GM12878 (cell line): Measurements from ENCODE around the gene ASCC2. TPM values are rescaled to one million over a fixed set of nuclear protein-coding genes. Genes with fewer than 3 reads are reported as not detected.

Experiments used
- ATAC-seq: fragments of 200-7000 bp; cut with Tn5 transposase; 3 replicates; pipeline ENCODE4 v1.9.1; 2020; ENCODE audit warnings: mild to moderate bottlenecking, moderate library complexity
- BruUV-seq: library from RNA; stranded (reverse); fragments of 400-500 nt; replicated peaks from 2 replicates; lab custom pipeline; 2021; lab: Mats Ljungman, UMichigan
- CTCF ChIA-PET: fragments of 300-600 bp; sonication (Branson Sonifier 250); formaldehyde crosslinking; extraction: SDS; loops from one replicate; lab custom pipeline; 2021; ENCODE audit warnings: inconsistent platforms; lab: Yijun Ruan, JAX
- POLR2A ChIA-PET: fragments of 350-600 bp; formaldehyde crosslinking; extraction: SDS; loops from one replicate; lab custom pipeline; 2021; ENCODE audit warnings: inconsistent platforms; lab: Charles Lee
- RAD21 ChIA-PET: fragments of 300-600 bp; sonication (Branson Sonifier 250); formaldehyde crosslinking; loops from one replicate; lab custom pipeline; 2023; ENCODE audit warnings: antibody characterized with exemption; ENCODE audit not compliant: unreplicated experiment; lab: Charles Lee
- SMC1A ChIA-PET: fragments of 300-600 bp; sonication (Branson Sonifier 250); formaldehyde crosslinking; loops from one replicate; lab custom pipeline; 2023; ENCODE audit not compliant: unreplicated experiment, uncharacterized antibody; lab: Charles Lee
- DNase-seq: peaks from one replicate; pipeline ENCODE4 v3.0.0-alpha.2; 2011; ENCODE audit warnings: low read depth, low spot score
- FAIRE-seq: peaks from 3 replicates; lab custom pipeline; 2011; peaks lifted over from hg19 to GRCh38; lab: Jason Lieb, UNC
- H2AFZ ChIP-seq: 2 replicates; pipeline ENCODE4 v1.6.0; 2011; ENCODE audit warnings: low read depth, low read length, control low read depth; ENCODE audit not compliant: control insufficient read depth
- H3K27ac ChIP-seq: 2 replicates; pipeline ENCODE4 v1.5.1; 2011; ENCODE audit warnings: control low read depth; ENCODE audit not compliant: control insufficient read depth, insufficient read depth
- H3K27me3 ChIP-seq, 2 experiments: replicated peaks in 1 of 2; 2 replicates each; pipeline versions ENCODE4 v1.6.0 to v1.6.1; 2011; ENCODE audit warnings: low read length in 1 of 2; ENCODE audit not compliant: control insufficient read depth in 2 of 2, insufficient read depth in 2 of 2
- H3K36me3 ChIP-seq, 2 experiments: 2 replicates each; pipeline ENCODE4 v1.5.1; 2011; ENCODE audit warnings: low read length in 1 of 2; ENCODE audit not compliant: control insufficient read depth in 2 of 2, insufficient read depth in 2 of 2
- H3K4me1 ChIP-seq: 2 replicates; pipeline ENCODE4 v1.6.1; 2011; ENCODE audit warnings: mild to moderate bottlenecking, low read length, moderate library complexity, mixed read lengths; ENCODE audit not compliant: control insufficient read depth, insufficient read depth
- H3K4me2 ChIP-seq: 2 replicates; pipeline ENCODE4 v1.6.0; 2011; ENCODE audit warnings: control low read depth; ENCODE audit not compliant: control insufficient read depth, insufficient read depth
- H3K4me3 ChIP-seq: fragments of 200-600 bp; sonication (generic); 2 replicates; pipeline ENCODE4 v1.5.1; 2016
- H3K79me2 ChIP-seq: 2 replicates; pipeline ENCODE4 v1.6.0; 2011; ENCODE audit warnings: low read length; ENCODE audit not compliant: control insufficient read depth, insufficient read depth
- H3K9ac ChIP-seq: 2 replicates; pipeline ENCODE4 v1.8.0; 2011; ENCODE audit warnings: low read length, control low read depth, mixed read lengths; ENCODE audit not compliant: control insufficient read depth, insufficient read depth
- H3K9me3 ChIP-seq: replicated peaks from 3 replicates; pipeline ENCODE4 v1.5.1; 2011; ENCODE audit warnings: mild to moderate bottlenecking, low read length; ENCODE audit not compliant: control insufficient read depth, insufficient read depth
- H4K20me1 ChIP-seq: 2 replicates; pipeline ENCODE4 v1.6.0; 2011; ENCODE audit not compliant: control insufficient read depth, insufficient read depth
- ATF7 ChIP-seq: fragments of 450-650 bp; IDR thresholded peaks from 2 replicates; pipeline ENCODE4 v1.6.1; 2016; ENCODE audit warnings: low read depth, mild to moderate bottlenecking
- CBX5 ChIP-seq: sonication (generic); IDR thresholded peaks from 2 replicates; pipeline ENCODE4 v1.6.1; 2016; ENCODE audit warnings: low read depth, moderate library complexity, mild to moderate bottlenecking, inconsistent platforms
- CEBPB ChIP-seq, 2 experiments: fragments of 150-350 bp in 1 of 2; IDR thresholded peaks; 2 replicates each; pipeline ENCODE4 v1.6.1; 2012 to 2014; ENCODE audit warnings: low read depth in 2 of 2, low read length in 2 of 2, borderline replicate concordance in 1 of 2, inconsistent platforms in 1 of 2
- CHD4 ChIP-seq: fragments of 200-600 bp; sonication (generic); IDR thresholded peaks from 2 replicates; pipeline ENCODE4 v1.6.1; 2016; ENCODE audit warnings: mild to moderate bottlenecking
- LARP7 ChIP-seq: fragments of 450-650 bp; IDR thresholded peaks from 2 replicates; pipeline ENCODE4 v1.6.1; 2017; ENCODE audit warnings: mild to moderate bottlenecking
- NFXL1 ChIP-seq: fragments of 450-650 bp; IDR thresholded peaks from 2 replicates; pipeline ENCODE4 v1.6.1; 2017; ENCODE audit warnings: antibody characterized with exemption, mild to moderate bottlenecking, borderline replicate concordance
- PAX8 ChIP-seq: fragments of 450-650 bp; IDR thresholded peaks from 2 replicates; pipeline ENCODE4 v1.6.1; 2017; ENCODE audit warnings: mild to moderate bottlenecking, moderate library complexity
- POLR2AphosphoS5 ChIP-seq: IDR thresholded peaks from 2 replicates; pipeline ENCODE4 v1.6.1; 2011; ENCODE audit warnings: mild to moderate bottlenecking, low read length, inconsistent platforms
- ZNF217 ChIP-seq: fragments of 450-650 bp; IDR thresholded peaks from 2 replicates; pipeline ENCODE4 v1.6.1; 2017; ENCODE audit warnings: antibody characterized with exemption, mild to moderate bottlenecking
- WGBS: methylation state at CpG from one replicate; pipeline ENCODE4 v1.1.6; 2016; ENCODE audit warnings: low lambda C conversion rate; ENCODE audit not compliant: insufficient replicate concordance, insufficient coverage; ENCODE audit errors: missing lambda C conversion rate; 5-methylcytosine and 5-hydroxymethylcytosine counted together
- in situ Hi-C: fragments of 300-500 bp; cut with MboI; formaldehyde crosslinking; loops from 9 replicates; pipeline ENCODE4 v1.14.3; 2018; ENCODE audit warnings: mixed read lengths
- intact Hi-C: fragments of 100-400 bp; cut with micrococcal nuclease; formaldehyde crosslinking; loops from one replicate; pipeline ENCODE4 v1.14.2; 2022; ENCODE audit not compliant: unreplicated experiment
- polyA plus RNA-seq, 11 experiments: library from polyadenylated mRNA; depleted of rRNA in 4 of 11; unstranded in 6 of 11; stranded (reverse) in 5 of 11; fragments of >200 nt; fragmentation: Nextera tagmentation in 4 of 11; fragmentation: Illumina TruSeq in 1 of 11; extraction: Ambion mirVana in 4 of 11; extraction: Trizol in 1 of 11; gene quantifications; 1 replicate in 1 of 11; 2 replicates in 10 of 11; pipeline versions ENCODE4 v1.2.1 to v1.2.3, GENCODE V29; 2011 to 2016; ENCODE audit warnings: inconsistent platforms in 2 of 11, missing spikeins in 2 of 11, low read depth in 1 of 11
- total RNA-seq, 4 experiments: library from RNA; depleted of rRNA in 3 of 4; stranded (reverse); fragments of >200 nt in 3 of 4; fragmentation: Illumina TruSeq in 1 of 4; extraction: Trizol in 1 of 4; gene quantifications; 2 replicates each; pipeline versions ENCODE4 v1.2.1 to v1.2.3, GENCODE V29; 2013 to 2021
- TF ChIP-seq, protein P1 (sequence below): fragments of 450-650 bp; IDR thresholded peaks from 2 replicates; pipeline ENCODE4 v1.6.1; 2016; ENCODE audit warnings: mild to moderate bottlenecking, moderate library complexity, borderline replicate concordance
- TF ChIP-seq, protein P2 (sequence below): IDR thresholded peaks from 2 replicates; pipeline ENCODE4 v1.6.1; 2012; ENCODE audit warnings: mild to moderate bottlenecking, low read depth, low read length
- TF ChIP-seq, protein P3 (sequence below): fragments of 450-650 bp; formaldehyde crosslinking; IDR thresholded peaks from 2 replicates; pipeline ENCODE4 v1.5.0; 2022; ENCODE audit warnings: mild to moderate bottlenecking, missing genetic modification characterization

Gene ASCC2
- total and polyA plus RNA-seq, 10 of the 15 experiments (the other 5 are each of a cell fraction or from before 2014, with no cell fraction given) = 5.3 to 91.4 (median 56.5) TPM

DNA sequence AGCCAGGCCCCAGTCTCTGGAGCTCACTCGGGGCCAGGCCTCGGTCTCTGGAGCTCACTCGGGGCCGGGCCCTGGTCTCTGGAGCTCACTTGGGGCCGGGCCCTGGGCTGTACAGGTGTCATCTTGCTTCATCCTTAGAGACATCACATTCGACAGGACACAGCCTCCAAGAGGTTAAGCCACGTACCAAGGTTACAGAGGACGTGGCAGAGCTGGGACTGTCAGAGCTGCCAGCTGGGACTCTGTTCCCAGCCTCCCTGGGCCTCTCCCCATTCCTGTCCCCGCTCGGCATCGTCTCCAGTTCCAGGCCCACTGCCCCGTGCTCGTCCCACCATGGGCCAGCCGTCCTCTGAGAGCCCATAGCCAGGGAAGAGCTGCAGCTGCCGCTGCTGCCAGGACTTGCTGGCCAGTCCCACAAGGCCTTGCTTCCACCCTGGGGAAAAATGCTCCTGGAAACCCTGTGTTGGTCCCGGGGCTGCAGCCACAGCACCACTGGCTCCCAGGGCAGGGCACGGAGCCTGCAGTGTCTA lies 98.7 kb downstream of the ASCC2 start:
- POLR2A ChIA-PET = no interaction called here
- in situ Hi-C loops = no loop called here

More for the DNA sequence above, 98.7 kb downstream of the ASCC2 start:
- Histone ChIP-seq H3K27me3 (no peaks in the 10 kb centered on the region), H3K9me3 (no peaks in the 10 kb centered on the region), H3K27ac (no peak overlapping the region), H3K9ac (no peak overlapping the region), H2AFZ (no peak overlapping the region), H3K79me2 (no peaks in the 10 kb centered on the region), H3K4me2 (no peak overlapping the region), H3K36me3 (no peaks in the 10 kb centered on the region; a peak in 1 of 4 replicates), H4K20me1 (no peaks in the 10 kb centered on the region), H3K4me3 (no peak overlapping the region), H3K4me1 (no peaks in the 10 kb centered on the region)
- FAIRE-seq (no peak), DNase-seq (no peak), ATAC-seq (no peak)
- ChIA-PET RAD21 (no interaction called here), SMC1A (interaction anchor here (0.5 kb wide), 1 partner anchor 263 kb away, joined by 3 read pairs; no protein-coding TSS in a partner anchor), CTCF (interaction anchor here (1.2 kb wide), 1 partner anchor 150 kb away, joined by 3 read pairs; no protein-coding TSS in a partner anchor)
- TF ChIP-seq LARP7 = no peak
- TF ChIP-seq PAX8 = no peak
- TF ChIP-seq CBX5 = no peak
- TF ChIP-seq, protein P1, sequence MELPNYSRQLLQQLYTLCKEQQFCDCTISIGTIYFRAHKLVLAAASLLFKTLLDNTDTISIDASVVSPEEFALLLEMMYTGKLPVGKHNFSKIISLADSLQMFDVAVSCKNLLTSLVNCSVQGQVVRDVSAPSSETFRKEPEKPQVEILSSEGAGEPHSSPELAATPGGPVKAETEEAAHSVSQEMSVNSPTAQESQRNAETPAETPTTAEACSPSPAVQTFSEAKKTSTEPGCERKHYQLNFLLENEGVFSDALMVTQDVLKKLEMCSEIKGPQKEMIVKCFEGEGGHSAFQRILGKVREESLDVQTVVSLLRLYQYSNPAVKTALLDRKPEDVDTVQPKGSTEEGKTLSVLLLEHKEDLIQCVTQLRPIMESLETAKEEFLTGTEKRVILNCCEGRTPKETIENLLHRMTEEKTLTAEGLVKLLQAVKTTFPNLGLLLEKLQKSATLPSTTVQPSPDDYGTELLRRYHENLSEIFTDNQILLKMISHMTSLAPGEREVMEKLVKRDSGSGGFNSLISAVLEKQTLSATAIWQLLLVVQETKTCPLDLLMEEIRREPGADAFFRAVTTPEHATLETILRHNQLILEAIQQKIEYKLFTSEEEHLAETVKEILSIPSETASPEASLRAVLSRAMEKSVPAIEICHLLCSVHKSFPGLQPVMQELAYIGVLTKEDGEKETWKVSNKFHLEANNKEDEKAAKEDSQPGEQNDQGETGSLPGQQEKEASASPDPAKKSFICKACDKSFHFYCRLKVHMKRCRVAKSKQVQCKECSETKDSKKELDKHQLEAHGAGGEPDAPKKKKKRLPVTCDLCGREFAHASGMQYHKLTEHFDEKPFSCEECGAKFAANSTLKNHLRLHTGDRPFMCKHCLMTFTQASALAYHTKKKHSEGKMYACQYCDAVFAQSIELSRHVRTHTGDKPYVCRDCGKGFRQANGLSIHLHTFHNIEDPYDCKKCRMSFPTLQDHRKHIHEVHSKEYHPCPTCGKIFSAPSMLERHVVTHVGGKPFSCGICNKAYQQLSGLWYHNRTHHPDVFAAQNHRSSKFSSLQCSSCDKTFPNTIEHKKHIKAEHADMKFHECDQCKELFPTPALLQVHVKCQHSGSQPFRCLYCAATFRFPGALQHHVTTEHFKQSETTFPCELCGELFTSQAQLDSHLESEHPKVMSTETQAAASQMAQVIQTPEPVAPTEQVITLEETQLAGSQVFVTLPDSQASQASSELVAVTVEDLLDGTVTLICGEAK = no peak
- no peak for TF ChIP-seq POLR2AphosphoS5
- no peak for TF ChIP-seq ATF7
- TF ChIP-seq NFXL1 = no peak
- TF ChIP-seq, protein P2, sequence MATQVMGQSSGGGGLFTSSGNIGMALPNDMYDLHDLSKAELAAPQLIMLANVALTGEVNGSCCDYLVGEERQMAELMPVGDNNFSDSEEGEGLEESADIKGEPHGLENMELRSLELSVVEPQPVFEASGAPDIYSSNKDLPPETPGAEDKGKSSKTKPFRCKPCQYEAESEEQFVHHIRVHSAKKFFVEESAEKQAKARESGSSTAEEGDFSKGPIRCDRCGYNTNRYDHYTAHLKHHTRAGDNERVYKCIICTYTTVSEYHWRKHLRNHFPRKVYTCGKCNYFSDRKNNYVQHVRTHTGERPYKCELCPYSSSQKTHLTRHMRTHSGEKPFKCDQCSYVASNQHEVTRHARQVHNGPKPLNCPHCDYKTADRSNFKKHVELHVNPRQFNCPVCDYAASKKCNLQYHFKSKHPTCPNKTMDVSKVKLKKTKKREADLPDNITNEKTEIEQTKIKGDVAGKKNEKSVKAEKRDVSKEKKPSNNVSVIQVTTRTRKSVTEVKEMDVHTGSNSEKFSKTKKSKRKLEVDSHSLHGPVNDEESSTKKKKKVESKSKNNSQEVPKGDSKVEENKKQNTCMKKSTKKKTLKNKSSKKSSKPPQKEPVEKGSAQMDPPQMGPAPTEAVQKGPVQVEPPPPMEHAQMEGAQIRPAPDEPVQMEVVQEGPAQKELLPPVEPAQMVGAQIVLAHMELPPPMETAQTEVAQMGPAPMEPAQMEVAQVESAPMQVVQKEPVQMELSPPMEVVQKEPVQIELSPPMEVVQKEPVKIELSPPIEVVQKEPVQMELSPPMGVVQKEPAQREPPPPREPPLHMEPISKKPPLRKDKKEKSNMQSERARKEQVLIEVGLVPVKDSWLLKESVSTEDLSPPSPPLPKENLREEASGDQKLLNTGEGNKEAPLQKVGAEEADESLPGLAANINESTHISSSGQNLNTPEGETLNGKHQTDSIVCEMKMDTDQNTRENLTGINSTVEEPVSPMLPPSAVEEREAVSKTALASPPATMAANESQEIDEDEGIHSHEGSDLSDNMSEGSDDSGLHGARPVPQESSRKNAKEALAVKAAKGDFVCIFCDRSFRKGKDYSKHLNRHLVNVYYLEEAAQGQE = no peak
- no peak for TF ChIP-seq ZNF217
- TF ChIP-seq, protein P3, sequence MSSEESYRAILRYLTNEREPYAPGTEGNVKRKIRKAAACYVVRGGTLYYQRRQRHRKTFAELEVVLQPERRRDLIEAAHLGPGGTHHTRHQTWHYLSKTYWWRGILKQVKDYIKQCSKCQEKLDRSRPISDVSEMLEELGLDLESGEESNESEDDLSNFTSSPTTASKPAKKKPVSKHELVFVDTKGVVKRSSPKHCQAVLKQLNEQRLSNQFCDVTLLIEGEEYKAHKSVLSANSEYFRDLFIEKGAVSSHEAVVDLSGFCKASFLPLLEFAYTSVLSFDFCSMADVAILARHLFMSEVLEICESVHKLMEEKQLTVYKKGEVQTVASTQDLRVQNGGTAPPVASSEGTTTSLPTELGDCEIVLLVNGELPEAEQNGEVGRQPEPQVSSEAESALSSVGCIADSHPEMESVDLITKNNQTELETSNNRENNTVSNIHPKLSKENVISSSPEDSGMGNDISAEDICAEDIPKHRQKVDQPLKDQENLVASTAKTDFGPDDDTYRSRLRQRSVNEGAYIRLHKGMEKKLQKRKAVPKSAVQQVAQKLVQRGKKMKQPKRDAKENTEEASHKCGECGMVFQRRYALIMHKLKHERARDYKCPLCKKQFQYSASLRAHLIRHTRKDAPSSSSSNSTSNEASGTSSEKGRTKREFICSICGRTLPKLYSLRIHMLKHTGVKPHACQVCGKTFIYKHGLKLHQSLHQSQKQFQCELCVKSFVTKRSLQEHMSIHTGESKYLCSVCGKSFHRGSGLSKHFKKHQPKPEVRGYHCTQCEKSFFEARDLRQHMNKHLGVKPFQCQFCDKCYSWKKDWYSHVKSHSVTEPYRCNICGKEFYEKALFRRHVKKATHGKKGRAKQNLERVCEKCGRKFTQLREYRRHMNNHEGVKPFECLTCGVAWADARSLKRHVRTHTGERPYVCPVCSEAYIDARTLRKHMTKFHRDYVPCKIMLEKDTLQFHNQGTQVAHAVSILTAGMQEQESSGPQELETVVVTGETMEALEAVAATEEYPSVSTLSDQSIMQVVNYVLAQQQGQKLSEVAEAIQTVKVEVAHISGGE (CRISPR knock-in tag) = no peak
- TF ChIP-seq CEBPB (IDR thresholded peaks at IDR 0.05; ENCODE audit: borderline replicate concordance in 1 of 2, low read depth in 2 of 2, low read length in 2 of 2) = no peak
- no peak for TF ChIP-seq CHD4
- intact Hi-C loops = no loop called here
- WGBS = 84% methylated on average over 16 of the region's 17 CpGs
- no TSS peak for BruUV-seq
